T47D (cell line): ENCODE measurements around the gene GPR157.

Experiments used
- DNase-seq, 2 experiments: peaks; one replicate each; pipeline versions ENCODE4 v3.0.0 to v3.0.0-alpha.2; 2011 to 2012; ENCODE audit warnings: low read depth in 1 of 2, low spot score in 1 of 2
- JUND ChIP-seq: IDR thresholded peaks from 2 replicates; pipeline ENCODE4 v1.6.1; 2012; ENCODE audit warnings: low read depth
- in situ Hi-C: cut with HindIII; loops from 2 replicates; pipeline ENCODE4 v1.10.0; 2016; ENCODE audit warnings: low sequenced_read_pairs, low pct_unique_long_range_greater_than_20kb

Gene GPR157

DNA sequence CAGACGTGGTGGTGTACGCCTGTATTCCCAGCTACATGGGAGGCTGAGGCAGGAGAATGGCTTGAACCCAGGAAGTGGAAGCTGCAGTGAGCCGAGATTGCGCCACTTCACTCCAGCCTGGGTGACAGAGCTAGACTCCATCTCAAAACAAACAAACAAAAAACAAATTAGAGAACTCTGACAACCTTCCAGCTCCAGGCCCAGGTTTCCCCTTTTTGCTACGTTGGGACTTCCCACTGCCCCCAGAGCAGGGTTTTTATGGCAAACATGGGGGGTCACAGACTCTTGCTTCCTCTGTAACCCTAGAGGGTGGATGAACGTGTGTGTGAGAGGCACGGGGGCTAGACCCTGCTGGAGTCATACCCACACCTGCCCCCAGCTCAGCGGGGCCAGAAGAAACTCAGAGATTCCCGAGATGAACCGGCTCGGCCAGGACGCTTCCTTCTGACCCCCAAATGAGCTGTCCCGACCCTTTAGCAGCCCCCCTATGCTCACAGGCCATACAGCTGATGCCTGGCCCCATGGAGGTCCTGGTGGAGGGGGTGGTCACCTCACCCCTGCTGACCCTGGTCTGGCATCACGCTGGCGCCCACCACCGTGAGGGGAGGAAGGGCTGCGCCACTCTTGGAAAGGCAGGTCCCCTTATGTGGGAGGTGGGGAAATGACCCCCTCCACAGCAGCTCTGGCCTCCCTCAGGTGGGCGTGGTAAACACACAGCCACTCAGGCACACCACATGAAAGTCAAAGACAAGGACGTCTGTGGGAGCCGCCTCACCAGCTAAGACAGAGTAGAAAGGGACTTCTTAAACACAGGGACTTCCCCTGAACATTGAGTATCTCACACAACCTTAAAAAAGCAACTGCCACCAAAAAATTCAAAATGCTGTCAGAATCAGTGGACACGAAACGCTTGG, 7.1 kb downstream of the GPR157 start:
- in situ Hi-C loops = no loop called here
- TF ChIP-seq JUND = no peak
- no peak for DNase-seq

DNA sequence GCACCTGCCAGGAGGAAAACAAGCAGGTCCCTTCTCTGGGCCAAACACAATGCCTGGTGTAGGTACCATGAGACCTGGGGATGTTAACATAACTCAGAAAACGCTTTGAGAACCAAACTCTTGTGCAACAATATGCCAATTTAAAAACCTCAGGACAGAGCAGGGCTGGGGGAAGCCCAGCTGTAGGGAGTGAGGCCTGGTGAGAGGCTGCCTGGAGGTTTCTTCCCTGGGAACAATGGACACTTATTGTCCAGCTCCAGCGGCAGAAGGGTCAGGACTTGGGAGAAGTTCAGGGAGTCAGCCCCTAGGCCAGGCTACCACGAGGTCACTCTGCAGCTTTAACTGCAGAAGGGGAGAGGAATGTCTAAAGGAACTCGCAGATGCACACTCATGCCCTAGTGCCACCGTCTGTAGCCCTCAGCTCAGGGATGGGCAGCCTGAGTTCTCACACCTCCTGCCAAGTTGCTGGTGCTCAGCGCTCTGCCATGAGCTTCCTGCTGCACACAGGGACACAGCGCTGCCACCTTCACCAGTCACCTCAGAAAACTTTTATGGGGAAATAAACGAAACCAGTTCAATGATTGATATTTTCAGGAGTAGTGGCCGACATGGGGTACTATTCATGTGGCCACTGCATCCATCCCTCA, 8.5 kb downstream of the GPR157 start:
- no peak for DNase-seq
- no peak for TF ChIP-seq JUND
- in situ Hi-C loops = no loop called here

GRCh38 chr1:9119745-9120144, 9.2 kb downstream of the GPR157 start:
- in situ Hi-C loops = no loop called here

DNA sequence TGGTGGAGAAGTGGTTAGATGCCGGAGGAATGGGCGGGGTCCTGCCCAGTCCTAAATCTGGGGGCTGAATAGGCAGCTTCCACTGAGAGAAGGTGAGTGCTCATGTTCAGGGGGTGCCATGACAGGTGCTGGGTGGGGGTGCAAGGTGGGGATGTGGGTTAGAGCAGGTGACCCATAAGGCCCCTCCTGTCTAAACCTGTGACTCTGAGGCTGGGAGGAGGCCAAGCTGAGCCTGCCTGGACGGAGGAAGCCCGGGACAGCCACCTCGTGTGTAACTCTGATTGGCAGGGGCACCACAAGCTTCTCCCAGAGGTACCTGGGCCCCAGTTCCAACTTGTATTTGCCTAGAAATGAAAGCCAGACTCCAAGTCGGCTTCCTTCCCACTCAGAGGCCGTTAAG, 10.7 kb downstream of the GPR157 start:
- TF ChIP-seq JUND = no peak
- in situ Hi-C loops = no loop called here

More at GRCh38 chr1:9119745-9120144, 9.2 kb downstream of the GPR157 start:
- no peak for DNase-seq
- no peak for TF ChIP-seq JUND

GRCh38 chr1:9115351-9116205, 13.3 kb downstream of the GPR157 start:
- in situ Hi-C loops = no loop called here
- no peak for DNase-seq
- TF ChIP-seq JUND = no peak

More for the DNA sequence above, 10.7 kb downstream of the GPR157 start:
- DNase-seq = no peak

GRCh38 chr1:9112961-9113880, 15.7 kb downstream of the GPR157 start:
- in situ Hi-C loops = no loop called here
- TF ChIP-seq JUND = no peak
- no peak for DNase-seq

GRCh38 chr1:9111957-9112356, 16.9 kb downstream of the GPR157 start:
- no peak for DNase-seq
- no peak for TF ChIP-seq JUND
- in situ Hi-C loops = no loop called here

- in situ Hi-C loops = no loop called here
- DNase-seq = no peak
- no peak for TF ChIP-seq JUND
These were observed 17.6 kb downstream of the GPR157 start for GRCh38 chr1:9111357-9111691.

DNA sequence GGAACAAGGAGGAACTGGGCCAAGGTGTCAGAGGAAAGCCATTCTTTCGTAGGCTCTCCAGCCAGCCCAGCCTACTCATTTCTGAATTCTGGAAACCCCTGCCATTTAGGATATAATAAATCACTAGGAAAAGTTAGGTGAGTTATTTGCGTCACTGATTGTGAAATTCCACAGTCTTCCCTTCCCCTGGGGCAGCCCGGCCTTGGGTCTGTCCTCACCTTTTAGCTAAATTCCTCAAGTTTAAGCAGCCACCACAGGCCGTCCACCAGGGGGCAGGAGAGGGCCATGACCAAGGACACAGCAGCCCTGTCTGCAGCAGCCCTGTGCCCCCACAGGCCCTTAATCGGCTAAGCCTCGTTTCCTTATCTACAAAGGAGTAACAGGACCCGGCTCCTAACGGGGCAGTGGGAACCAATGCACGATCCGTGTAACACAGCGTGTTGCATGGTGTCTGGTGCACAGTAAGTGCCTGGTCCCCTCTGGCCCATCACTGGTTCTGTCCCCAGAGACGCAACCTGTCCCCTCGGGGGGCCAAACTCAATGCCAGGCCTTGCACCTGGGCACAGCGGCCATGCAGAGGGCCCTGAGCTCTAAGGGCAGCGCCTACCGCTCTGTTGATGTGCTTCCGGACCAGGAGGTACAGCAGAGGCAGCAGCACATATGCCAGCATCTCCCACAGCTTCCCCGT, 18.1 kb downstream of the GPR157 start:
- in situ Hi-C loops = no loop called here
- peak; percentile 48 to 76 for DNase-seq
- no peak for TF ChIP-seq JUND

DNA sequence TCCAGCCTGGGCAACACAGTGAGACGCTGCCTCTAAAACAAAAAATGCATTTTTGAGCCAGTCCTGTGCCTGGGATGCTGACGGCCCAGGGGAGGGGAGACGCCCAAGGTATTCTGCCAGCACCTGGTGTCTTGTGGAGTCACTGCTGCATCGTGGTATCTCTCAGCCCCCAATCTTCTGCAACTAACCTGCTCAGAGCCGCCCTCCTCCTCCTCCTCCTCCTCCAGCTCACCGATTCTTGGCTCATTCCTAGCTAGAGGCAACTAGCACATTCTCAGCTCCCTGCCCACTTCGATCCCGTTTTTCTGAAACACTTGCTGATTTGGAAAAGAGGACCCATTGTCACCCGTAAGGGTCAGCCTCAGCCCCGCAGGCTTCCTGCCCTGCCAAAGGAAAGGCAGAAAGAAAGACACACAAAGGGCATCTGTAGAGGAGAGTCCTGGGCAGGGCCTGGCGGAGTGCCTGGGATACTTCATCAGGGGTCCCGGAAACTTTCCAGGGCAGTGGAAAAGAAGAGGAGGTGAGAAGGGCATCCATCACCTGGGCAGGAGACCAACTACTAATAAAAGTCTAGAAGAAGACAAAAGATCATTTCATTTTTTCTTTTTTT, 20.7 kb downstream of the GPR157 start:
- DNase-seq = no peak
- in situ Hi-C loops = no loop called here
- no peak for TF ChIP-seq JUND

- in situ Hi-C loops = no loop called here
- DNase-seq = no peak
- TF ChIP-seq JUND = no peak
These were observed 21.8 kb downstream of the GPR157 start for GRCh38 chr1:9107136-9107535.
